ENCODE results near the gene NLRC3. TPM values are rescaled to one million over a fixed set of nuclear protein-coding genes. Genes with fewer than 3 reads are reported as not detected.

The NLRC3 gene
- total and polyA plus RNA-seq, 2 donors (not counting 1 experiment from before 2014, with no cell fraction given), result 28.8 to 35.7 TPM

DNA sequence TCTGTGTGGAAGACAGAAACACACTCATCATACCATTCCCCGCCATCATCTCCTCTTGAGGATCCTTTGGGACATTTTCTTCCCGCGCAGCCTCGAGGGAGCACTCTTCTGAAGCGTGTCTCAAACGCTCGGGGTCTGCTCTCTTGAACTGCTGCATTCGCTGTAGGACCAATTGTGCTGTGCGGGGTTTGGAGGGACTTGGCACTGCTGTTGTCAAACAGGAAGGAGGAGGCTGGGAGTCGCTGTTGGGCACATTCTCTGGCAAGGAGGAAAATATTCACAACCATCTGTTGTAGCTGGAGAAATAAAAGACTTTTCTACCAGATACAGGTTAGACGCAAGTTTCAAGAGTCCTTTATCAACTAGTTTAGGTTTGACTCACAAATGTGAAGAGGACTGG, 29.2 kb upstream of the NLRC3 start:
- no peak for ATAC-seq (ENCODE audit: low read depth)

GRCh38 chr16:3602320-3602653, 25.1 kb upstream of the NLRC3 start:
- no peak overlapping the region for H2AFZ ChIP-seq (ENCODE audit: insufficient read depth, low read depth, low read length, poor library complexity, severe bottlenecking)
- no peak overlapping the region for H3K4me3 ChIP-seq (ENCODE audit: control extremely low read depth in 1 of 5, extremely low read depth in 1 of 5, insufficient read depth in 1 of 5, low read depth in 2 of 5, low read length in 4 of 5)
- no peak for ATAC-seq (ENCODE audit: low read depth)
- no peak for DNase-seq
- POLR2A ChIA-PET, result no interaction called here
- Mint-ChIP-seq H3K27me3 (no peaks in the 10 kb centered on the region), H3K4me3 (no peak overlapping the region), H3K9me3 (ENCODE audit: insufficient read depth) (no peaks in the 10 kb centered on the region), H3K27ac (no peak overlapping the region), H3K4me1 (peaks cover 12% of the 10 kb centered on the region)
- WGBS (ENCODE audit: insufficient coverage), result 97% methylated on average over 7 of the region's 7 CpGs
- H3K36me3 ChIP-seq (replicated peaks in 1 of 2; ENCODE audit: control extremely low read depth in 1 of 2, control insufficient read depth in 1 of 2, extremely low read depth in 1 of 2, insufficient read depth in 2 of 2, low read length in 1 of 2), result peaks cover 2 to 14% of the 10 kb centered on the region in 2 experiments
- intact Hi-C loops (cut with micrococcal nuclease), result no loop called here
- H3K9ac ChIP-seq (ENCODE audit: low read length), result no peak overlapping the region
- H3K27ac ChIP-seq (ENCODE audit: low read length in 2 of 2), result no peak overlapping the region
- no peak for TF ChIP-seq EZH2 (IDR thresholded peaks at IDR 0.05; ENCODE audit: borderline replicate concordance, insufficient read depth, low read depth, low read length, poor library complexity, severe bottlenecking)
- no peak for TF ChIP-seq CTCF (IDR thresholded peaks at IDR 0.05)
- H3K9me3 ChIP-seq (ENCODE audit: control extremely low read depth in 1 of 3, control insufficient read depth in 2 of 3, insufficient read depth in 1 of 3, low read length in 2 of 3), result peaks cover 0 to 5% (median 0%) of the 10 kb centered on the region in 3 donors
- no peaks in the 10 kb centered on the region for H4K20me1 ChIP-seq (ENCODE audit: control insufficient read depth, insufficient read depth, low read length, poor library complexity, severe bottlenecking)
- H3K4me1 ChIP-seq (ENCODE audit: control insufficient read depth in 2 of 2, insufficient read depth in 2 of 2, low read length in 2 of 2), result peaks cover 4% of the 10 kb centered on the region in 2 donors
- H3K4me2 ChIP-seq (replicated peaks; ENCODE audit: low read depth, low read length, poor library complexity, severe bottlenecking), result no peak overlapping the region
- H3K79me2 ChIP-seq (ENCODE audit: control insufficient read depth, insufficient read depth, low read length), result peaks cover 5% of the 10 kb centered on the region
- CTCF ChIA-PET, result no interaction called here
- no peaks in the 10 kb centered on the region for H3K27me3 ChIP-seq (replicated peaks in 1 of 4; ENCODE audit: control extremely low read depth in 1 of 4, control insufficient read depth in 3 of 4, insufficient read depth in 4 of 4, low read length in 3 of 4)

More for the DNA sequence above, 29.2 kb upstream of the NLRC3 start:
- Histone ChIP-seq H3K4me3 (ENCODE audit: control extremely low read depth in 1 of 5, extremely low read depth in 1 of 5, insufficient read depth in 1 of 5, low read depth in 2 of 5, low read length in 4 of 5) (no peak overlapping the region), H3K4me2 (replicated peaks; ENCODE audit: low read depth, low read length, poor library complexity, severe bottlenecking) (no peak overlapping the region), H3K36me3 (replicated peaks in 1 of 2; ENCODE audit: control extremely low read depth in 1 of 2, control insufficient read depth in 1 of 2, extremely low read depth in 1 of 2, insufficient read depth in 2 of 2, low read length in 1 of 2) (peaks cover 2 to 9% of the 10 kb centered on the region in 2 experiments), H3K9ac (ENCODE audit: low read length) (no peak overlapping the region), H3K9me3 (ENCODE audit: control extremely low read depth in 1 of 3, control insufficient read depth in 2 of 3, insufficient read depth in 1 of 3, low read length in 2 of 3) (no peaks in the 10 kb centered on the region), H3K27me3 (replicated peaks in 1 of 4; ENCODE audit: control extremely low read depth in 1 of 4, control insufficient read depth in 3 of 4, insufficient read depth in 4 of 4, low read length in 3 of 4) (no peaks in the 10 kb centered on the region), H3K79me2 (ENCODE audit: control insufficient read depth, insufficient read depth, low read length) (peaks cover 23% of the 10 kb centered on the region), H2AFZ (ENCODE audit: insufficient read depth, low read depth, low read length, poor library complexity, severe bottlenecking) (no peak overlapping the region), H3K27ac (ENCODE audit: low read length in 2 of 2) (no peak overlapping the region), H3K4me1 (ENCODE audit: control insufficient read depth in 2 of 2, insufficient read depth in 2 of 2, low read length in 2 of 2) (peaks cover 17 to 25% of the 10 kb centered on the region in 2 donors), H4K20me1 (ENCODE audit: control insufficient read depth, insufficient read depth, low read length, poor library complexity, severe bottlenecking) (no peaks in the 10 kb centered on the region)
- H3K27me3 Mint-ChIP-seq, result no peaks in the 10 kb centered on the region
- POLR2A ChIA-PET, result interaction anchor here (0.6 to 0.7 kb wide), 2 partner anchors 39 to 95 kb away, joined by 3 to 8 read pairs; no protein-coding TSS in a partner anchor
- no peak overlapping the region for H3K27ac Mint-ChIP-seq
- no peak overlapping the region for H3K4me3 Mint-ChIP-seq
- H3K9me3 Mint-ChIP-seq (ENCODE audit: insufficient read depth), result no peaks in the 10 kb centered on the region
- CTCF ChIA-PET, result no interaction called here
- TF ChIP-seq CTCF (IDR thresholded peaks at IDR 0.05), result no peak
- TF ChIP-seq EZH2 (IDR thresholded peaks at IDR 0.05; ENCODE audit: borderline replicate concordance, insufficient read depth, low read depth, low read length, poor library complexity, severe bottlenecking), result no peak
- H3K4me1 Mint-ChIP-seq, result peaks cover 35% of the 10 kb centered on the region
- no peak for DNase-seq
- 96% methylated on average over 9 of the region's 11 CpGs for WGBS (ENCODE audit: insufficient coverage)
- intact Hi-C loops (cut with micrococcal nuclease), result no loop called here
